ENCODE results near the gene FUS. TPM values are rescaled to one million over a fixed set of nuclear protein-coding genes. Genes with fewer than 3 reads are reported as not detected.

Gene FUS
- total RNA-seq, 1 experiment from 2014 or later, result 522 TPM

DNA sequence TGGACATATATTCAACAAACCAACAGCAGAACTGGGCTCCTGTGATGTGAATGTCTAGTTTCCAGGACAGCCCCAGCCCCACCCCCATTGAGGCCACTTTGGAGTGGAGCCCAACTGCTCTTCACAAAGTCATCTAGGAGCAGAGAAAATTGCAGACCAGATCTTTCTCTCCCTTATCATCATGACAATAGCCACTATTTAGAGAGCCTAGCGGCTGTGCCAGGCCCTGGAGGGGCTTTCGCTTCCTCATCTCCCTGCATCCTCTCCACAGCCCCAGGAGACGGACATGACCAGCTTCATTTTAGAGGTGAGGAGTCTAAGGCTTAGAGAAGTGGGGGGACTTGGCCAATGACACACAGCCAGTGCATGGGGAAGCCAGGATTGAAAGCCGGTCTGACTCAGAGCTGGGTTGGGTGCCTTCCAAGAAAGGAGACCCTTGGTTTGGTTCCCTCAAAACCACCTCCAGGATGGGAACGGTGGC, 45.8 kb upstream of the FUS start:
- ChIA-PET CTCF (interaction anchor here (1.0 to 1.2 kb wide), 4 partner anchors 17 to 326 kb away, joined by 3 to 6 read pairs (median 4); partner anchors contain the start of genes HSD3B7 and KAT8), POLR2A (interaction anchor here (0.6 to 9.9 kb wide), 5 partner anchors 8 to 40 kb away, joined by 3 to 84 read pairs (median 8); partner anchors contain the start of gene KAT8), RAD21 (ENCODE audit: low non-redundant PET in 1 of 2, low total read pairs in 2 of 2, uncharacterized antibody in 2 of 2, unreplicated experiment in 2 of 2) (interaction anchor here in 1 of 2 experiments (2.0 kb wide), 1 partner anchor 17 kb away, joined by 4 read pairs; the partner anchor contains the start of gene KAT8)
- no peak for ATAC-seq
- Histone ChIP-seq H3K4me2 (ENCODE audit: low read length) (peak overlapping the region; percentile 99), H3K9me2 (ENCODE audit: insufficient read depth) (no peaks in the 10 kb centered on the region), H3K4me1 (ENCODE audit: control insufficient read depth in 1 of 2, insufficient read depth in 2 of 2, low read length in 2 of 2) (peaks cover 42 to 61% of the 10 kb centered on the region in 2 experiments), H3K27ac (ENCODE audit: low read depth, low read length) (peak overlapping the region; percentile 44; the same call in 1 of the 2 replicates), H2AFZ (ENCODE audit: low read depth, low read length, poor library complexity, severe bottlenecking) (no peak overlapping the region), H3K9me3 (ENCODE audit: control insufficient read depth in 1 of 2, insufficient read depth in 1 of 2, low read depth in 1 of 2, low read length in 2 of 2) (no peaks in the 10 kb centered on the region), H3K27me3 (ENCODE audit: insufficient read depth, low read length) (no peaks in the 10 kb centered on the region), H4K20me1 (ENCODE audit: insufficient read depth) (no peaks in the 10 kb centered on the region), H3K4me3 (replicated peaks in 1 of 2; ENCODE audit: low read depth in 1 of 2, low read length in 2 of 2) (peak overlapping the region; percentile 70 to 74; a peak in 3 of 4 replicates), H3K36me3 (ENCODE audit: control insufficient read depth in 1 of 2, insufficient read depth in 2 of 2, low read length in 2 of 2) (peaks cover 8 to 14% of the 10 kb centered on the region in 2 experiments; a peak in 3 of 4 replicates), H3K9ac (ENCODE audit: low read length) (peak overlapping the region; percentile 78; the same call in 1 of the 2 replicates), H3K79me2 (ENCODE audit: insufficient read depth, low read length) (peaks cover 7% of the 10 kb centered on the region; the same call in 1 of the 2 replicates)
- TF ChIP-seq SIN3A (IDR thresholded peaks at IDR 0.05; ENCODE audit: low read depth) (no peak), ELF1 (IDR thresholded peaks at IDR 0.05; ENCODE audit: borderline replicate concordance, low read depth) (no peak), EGR1 (IDR thresholded peaks at IDR 0.05; ENCODE audit: low read depth) (no peak), ZFX (IDR thresholded peaks at IDR 0.05) (no peak), FOSL1 (IDR thresholded peaks at IDR 0.05; ENCODE audit: low read depth) (no peak), RAD21 (IDR thresholded peaks at IDR 0.05; ENCODE audit: low read depth) (no peak)
- TF ChIP-seq, protein P1, sequence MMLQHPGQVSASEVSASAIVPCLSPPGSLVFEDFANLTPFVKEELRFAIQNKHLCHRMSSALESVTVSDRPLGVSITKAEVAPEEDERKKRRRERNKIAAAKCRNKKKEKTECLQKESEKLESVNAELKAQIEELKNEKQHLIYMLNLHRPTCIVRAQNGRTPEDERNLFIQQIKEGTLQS (IDR thresholded peaks at IDR 0.05), result no peak
- TF ChIP-seq, protein P2, sequence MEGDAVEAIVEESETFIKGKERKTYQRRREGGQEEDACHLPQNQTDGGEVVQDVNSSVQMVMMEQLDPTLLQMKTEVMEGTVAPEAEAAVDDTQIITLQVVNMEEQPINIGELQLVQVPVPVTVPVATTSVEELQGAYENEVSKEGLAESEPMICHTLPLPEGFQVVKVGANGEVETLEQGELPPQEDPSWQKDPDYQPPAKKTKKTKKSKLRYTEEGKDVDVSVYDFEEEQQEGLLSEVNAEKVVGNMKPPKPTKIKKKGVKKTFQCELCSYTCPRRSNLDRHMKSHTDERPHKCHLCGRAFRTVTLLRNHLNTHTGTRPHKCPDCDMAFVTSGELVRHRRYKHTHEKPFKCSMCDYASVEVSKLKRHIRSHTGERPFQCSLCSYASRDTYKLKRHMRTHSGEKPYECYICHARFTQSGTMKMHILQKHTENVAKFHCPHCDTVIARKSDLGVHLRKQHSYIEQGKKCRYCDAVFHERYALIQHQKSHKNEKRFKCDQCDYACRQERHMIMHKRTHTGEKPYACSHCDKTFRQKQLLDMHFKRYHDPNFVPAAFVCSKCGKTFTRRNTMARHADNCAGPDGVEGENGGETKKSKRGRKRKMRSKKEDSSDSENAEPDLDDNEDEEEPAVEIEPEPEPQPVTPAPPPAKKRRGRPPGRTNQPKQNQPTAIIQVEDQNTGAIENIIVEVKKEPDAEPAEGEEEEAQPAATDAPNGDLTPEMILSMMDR (IDR thresholded peaks at IDR 0.05 in 2 of 3, conservative IDR thresholded peaks at IDR 0.05 in 1 of 3; ENCODE audit: borderline replicate concordance in 1 of 3, insufficient read depth in 1 of 3, low read depth in 2 of 3, low read length in 2 of 3), result no peak
- TF ChIP-seq, protein P3, sequence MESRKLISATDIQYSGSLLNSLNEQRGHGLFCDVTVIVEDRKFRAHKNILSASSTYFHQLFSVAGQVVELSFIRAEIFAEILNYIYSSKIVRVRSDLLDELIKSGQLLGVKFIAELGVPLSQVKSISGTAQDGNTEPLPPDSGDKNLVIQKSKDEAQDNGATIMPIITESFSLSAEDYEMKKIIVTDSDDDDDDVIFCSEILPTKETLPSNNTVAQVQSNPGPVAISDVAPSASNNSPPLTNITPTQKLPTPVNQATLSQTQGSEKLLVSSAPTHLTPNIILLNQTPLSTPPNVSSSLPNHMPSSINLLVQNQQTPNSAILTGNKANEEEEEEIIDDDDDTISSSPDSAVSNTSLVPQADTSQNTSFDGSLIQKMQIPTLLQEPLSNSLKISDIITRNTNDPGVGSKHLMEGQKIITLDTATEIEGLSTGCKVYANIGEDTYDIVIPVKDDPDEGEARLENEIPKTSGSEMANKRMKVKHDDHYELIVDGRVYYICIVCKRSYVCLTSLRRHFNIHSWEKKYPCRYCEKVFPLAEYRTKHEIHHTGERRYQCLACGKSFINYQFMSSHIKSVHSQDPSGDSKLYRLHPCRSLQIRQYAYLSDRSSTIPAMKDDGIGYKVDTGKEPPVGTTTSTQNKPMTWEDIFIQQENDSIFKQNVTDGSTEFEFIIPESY (IDR thresholded peaks at IDR 0.05; ENCODE audit: extremely low read depth, insufficient replicate concordance, low read length), result no peak
- no peak for DNase-seq (ENCODE audit: low read depth, low spot score)
- no TSS peak for BruUV-seq (replicated peaks)
- intact Hi-C loops (cut with micrococcal nuclease), result no loop called here
